WI38 (cell line): ENCODE measurements around the gene PRDX5.

Experiments
- H3K4me3 ChIP-seq: 2 replicates; pipeline ENCODE4 v1.5.1; 2011; ENCODE audit warnings: low read depth, mild to moderate bottlenecking, control low read depth, low read length
- TF ChIP-seq, protein P1 (sequence below): IDR thresholded peaks from 2 replicates; pipeline ENCODE4 v1.5.1; 2012; ENCODE audit warnings: low read depth, mild to moderate bottlenecking, control low read depth, low read length

The PRDX5 gene

DNA sequence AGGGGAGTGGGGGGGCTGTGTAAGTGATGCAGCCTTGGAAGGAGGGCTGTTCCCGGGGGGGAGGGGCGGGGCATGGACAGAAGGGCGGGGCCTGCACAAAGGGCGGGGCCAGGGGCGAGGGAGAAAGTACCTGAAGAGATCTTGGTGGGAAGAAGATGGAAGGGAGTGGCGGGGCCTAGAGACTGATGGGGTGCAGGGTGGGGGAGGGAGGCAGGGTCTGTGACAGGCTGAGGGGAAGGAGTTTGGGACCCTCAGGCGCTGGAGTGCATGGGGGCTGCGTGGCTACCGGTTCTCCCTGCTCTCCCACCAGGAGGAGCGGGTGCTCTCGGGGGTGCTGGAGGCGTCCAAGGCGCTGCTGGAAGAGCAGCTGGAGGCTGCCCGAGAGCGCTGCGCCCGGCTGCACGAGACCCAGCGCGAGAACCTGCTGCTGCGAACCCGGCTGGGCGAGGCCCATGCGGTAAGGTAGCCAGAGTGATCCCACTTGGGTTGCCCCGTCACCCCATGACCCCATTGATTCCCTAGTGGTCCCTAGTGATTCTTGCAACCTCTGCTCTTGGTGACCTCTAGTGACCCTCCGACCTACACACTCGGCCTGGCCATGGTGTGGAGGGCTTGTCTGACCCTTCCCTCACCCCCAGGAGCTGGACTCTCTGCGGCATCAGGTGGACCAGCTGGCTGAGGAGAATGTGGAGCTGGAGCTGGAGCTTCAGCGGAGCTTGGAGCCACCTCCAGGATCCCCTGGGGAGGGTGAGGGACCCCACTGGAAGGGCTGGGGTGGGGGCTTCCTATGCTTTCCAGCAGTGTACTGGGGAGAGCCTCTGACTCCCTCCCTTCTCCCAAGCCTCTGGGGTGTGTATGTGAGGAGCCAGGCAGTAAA, 25.2 kb downstream of the PRDX5 start:
- H3K4me3 ChIP-seq, result no peak overlapping the region

DNA sequence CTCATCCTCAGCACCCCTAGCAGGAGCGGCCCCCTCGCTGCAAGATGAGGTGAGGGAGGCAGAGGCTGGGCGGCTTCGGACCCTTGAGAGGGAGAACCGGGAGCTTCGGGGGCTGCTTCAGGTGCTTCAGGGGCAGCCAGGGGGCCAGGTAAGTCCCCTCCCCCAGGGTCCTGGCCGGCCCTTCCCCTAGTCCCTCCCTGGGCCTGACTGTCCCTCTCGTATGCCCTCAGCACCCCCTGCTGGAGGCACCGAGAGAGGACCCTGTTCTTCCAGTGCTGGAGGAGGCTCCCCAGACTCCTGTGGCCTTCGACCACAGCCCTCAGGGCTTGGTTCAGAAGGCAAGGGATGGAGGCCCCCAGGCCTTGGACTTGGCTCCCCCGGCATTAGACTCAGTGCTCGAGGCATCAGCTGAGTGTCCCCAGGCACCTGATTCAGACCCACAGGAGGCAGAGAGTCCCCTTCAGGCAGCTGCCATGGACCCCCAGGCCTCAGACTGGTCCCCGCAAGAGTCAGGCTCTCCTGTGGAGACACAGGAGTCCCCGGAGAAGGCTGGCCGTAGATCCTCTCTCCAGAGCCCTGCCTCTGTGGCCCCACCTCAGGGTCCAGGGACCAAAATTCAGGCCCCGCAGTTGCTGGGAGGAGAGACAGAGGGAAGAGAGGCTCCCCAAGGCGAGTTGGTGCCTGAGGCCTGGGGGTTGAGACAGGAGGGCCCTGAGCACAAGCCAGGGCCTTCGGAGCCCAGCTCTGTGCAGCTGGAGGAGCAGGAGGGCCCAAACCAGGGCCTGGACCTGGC, 26.0 kb downstream of the PRDX5 start:
- H3K4me3 ChIP-seq, result no peak overlapping the region
- TF ChIP-seq, protein P1, sequence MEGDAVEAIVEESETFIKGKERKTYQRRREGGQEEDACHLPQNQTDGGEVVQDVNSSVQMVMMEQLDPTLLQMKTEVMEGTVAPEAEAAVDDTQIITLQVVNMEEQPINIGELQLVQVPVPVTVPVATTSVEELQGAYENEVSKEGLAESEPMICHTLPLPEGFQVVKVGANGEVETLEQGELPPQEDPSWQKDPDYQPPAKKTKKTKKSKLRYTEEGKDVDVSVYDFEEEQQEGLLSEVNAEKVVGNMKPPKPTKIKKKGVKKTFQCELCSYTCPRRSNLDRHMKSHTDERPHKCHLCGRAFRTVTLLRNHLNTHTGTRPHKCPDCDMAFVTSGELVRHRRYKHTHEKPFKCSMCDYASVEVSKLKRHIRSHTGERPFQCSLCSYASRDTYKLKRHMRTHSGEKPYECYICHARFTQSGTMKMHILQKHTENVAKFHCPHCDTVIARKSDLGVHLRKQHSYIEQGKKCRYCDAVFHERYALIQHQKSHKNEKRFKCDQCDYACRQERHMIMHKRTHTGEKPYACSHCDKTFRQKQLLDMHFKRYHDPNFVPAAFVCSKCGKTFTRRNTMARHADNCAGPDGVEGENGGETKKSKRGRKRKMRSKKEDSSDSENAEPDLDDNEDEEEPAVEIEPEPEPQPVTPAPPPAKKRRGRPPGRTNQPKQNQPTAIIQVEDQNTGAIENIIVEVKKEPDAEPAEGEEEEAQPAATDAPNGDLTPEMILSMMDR, result peak; percentile 26; the same call in 1 of the 2 replicates

More for the DNA sequence above, 25.2 kb downstream of the PRDX5 start:
- TF ChIP-seq, protein P1, result no peak

DNA sequence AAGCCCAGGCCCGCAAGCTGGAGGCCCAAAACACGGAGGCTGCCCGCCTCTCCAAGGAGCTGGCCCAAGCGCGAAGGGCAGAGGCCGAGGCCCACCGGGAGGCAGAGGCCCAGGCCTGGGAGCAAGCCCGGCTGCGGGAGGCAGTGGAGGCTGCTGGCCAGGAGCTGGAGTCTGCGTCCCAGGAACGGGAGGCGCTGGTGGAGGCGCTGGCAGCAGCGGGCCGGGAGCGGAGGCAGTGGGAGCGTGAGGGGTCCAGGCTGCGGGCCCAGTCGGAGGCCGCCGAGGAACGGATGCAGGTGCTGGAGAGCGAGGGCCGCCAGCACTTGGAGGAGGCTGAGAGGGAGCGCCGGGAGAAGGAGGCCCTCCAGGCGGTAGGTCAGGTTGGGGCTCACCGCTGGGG, 26.9 kb downstream of the PRDX5 start:
- H3K4me3 ChIP-seq, result no peak overlapping the region
- TF ChIP-seq, protein P1, result no peak

DNA sequence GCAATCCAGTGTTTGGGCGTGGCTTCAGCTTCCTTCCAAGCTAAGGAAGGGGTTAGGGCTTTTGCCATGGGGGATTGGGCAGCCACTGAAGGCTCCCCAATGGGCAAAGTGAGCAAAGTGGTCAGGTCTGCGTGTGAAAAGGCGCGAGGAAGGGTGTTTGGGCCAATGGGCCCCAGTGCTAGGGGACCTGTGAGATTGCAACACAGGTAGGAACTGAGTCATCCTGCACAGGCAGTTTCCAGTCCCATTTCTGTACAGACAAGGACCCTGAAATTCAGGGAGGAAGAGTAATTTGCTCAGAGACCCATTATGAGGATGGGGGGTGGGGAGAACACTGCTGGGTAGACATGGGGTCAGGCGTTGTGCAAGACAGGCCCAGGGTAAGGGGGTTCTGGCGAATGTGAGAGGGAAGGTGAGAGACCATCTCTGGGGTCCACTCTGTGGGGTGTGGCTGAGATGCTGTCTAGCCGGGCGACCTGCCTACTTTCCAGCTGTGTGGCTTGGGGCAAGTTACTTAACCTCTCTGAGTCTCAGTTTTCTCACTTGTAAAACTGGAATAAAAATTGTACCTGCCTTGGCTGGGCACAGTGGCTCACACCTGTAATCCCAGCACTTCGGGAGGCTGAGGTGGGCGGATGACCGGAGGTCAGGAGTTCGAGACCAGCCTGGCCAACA, 29.4 kb downstream of the PRDX5 start:
- no peak overlapping the region for H3K4me3 ChIP-seq
- TF ChIP-seq, protein P1, result no peak

DNA sequence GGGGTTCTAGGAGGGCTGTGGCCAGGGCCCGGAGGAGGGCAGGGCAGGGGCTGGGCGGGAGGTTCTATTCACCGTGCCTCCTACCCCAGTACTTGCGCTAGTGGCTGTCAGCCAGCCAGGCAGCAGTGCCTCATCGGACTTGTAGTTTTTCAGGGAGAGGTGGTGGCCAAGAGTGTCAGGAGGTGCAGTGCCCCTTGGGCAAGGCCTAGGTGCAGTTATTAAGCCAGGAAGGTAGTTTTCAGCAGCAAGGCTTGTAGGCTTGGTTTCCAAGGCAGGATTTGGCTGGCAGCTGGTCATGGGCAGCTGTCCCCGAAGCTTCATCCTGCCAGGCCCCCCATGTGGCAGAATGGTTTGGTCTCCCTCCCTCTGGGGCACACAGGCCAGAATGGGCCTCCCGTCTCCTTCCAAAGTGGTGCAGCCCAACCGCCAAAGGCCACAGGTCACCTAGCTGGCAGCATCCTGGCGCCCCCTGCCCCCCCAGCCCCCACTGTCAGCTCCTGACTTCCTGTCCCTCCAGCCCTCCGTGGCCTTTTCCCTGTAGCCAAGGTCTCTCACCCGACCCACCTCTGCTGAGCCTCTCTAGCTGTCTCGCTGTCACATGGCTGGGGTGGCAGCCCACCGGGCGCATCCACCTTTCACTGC, 30.6 kb downstream of the PRDX5 start:
- H3K4me3 ChIP-seq, result no peak overlapping the region
- TF ChIP-seq, protein P1, result no peak

DNA sequence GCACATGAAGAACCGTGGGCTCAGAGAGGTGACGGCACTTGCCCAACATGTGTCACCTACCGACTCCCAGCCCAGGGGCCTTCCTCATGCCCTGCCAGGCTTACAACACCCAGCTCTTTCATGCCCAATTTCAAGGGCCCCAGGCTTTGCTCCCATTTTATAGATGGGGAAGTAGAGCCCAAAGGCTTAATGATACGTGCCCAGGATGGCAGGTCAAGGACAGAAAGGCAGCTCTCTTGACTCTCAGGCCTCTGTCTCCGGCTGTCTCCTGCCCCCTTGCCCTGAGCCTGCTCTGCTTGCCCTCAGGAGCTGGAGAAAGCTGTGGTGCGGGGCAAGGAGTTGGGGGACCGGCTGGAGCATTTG, 31.1 kb downstream of the PRDX5 start:
- no peak overlapping the region for H3K4me3 ChIP-seq
- TF ChIP-seq, protein P1, result no peak
